GM19238 (cell line): Measurements from ENCODE around the gene EXOC4.

Source experiments
- DNase-seq: peaks from one replicate; pipeline ENCODE4 v3.0.0; 2011; ENCODE audit warnings: low spot score; ENCODE audit not compliant: insufficient read length

Gene EXOC4

GRCh38 chr7:134089446-134089845, 836.6 kb downstream of the EXOC4 start:
- DNase-seq, result no peak

- DNase-seq, result no peak
Measured at GRCh38 chr7:134098072-134098471, 845.2 kb downstream of the EXOC4 start.

- DNase-seq, result no peak
Measured at GRCh38 chr7:134101716-134102115, 848.8 kb downstream of the EXOC4 start.

- no peak for DNase-seq
Measured at GRCh38 chr7:134104166-134104565, 851.3 kb downstream of the EXOC4 start.

- no peak for DNase-seq
Measured at GRCh38 chr7:134105841-134106240, 853.0 kb downstream of the EXOC4 start.

- no peak for DNase-seq
Measured at GRCh38 chr7:134108802-134109201, 855.9 kb downstream of the EXOC4 start.

- no peak for DNase-seq
Measured at GRCh38 chr7:134113655-134114054, 860.8 kb downstream of the EXOC4 start.

GRCh38 chr7:134114992-134115391, 862.1 kb downstream of the EXOC4 start:
- no peak for DNase-seq
